ENCODE measurements around the gene ALG12. TPM values are rescaled to one million over a fixed set of nuclear protein-coding genes. Genes with fewer than 3 reads are reported as not detected.
A peak's percentile ranks its signal among the peaks of the same experiment; 100 is the strongest.

Gene ALG12
- total and polyA plus RNA-seq, 2 of the 13 experiments (the other 11 are each of a cell fraction or from before 2014, with no cell fraction given): 7.8 to 15.8 TPM

- peak; percentile 49; the same call in 1 of the 2 replicates for TF ChIP-seq ZNF142 (CRISPR knock-in tag; IDR thresholded peaks at IDR 0.05)
- peak; percentile 98 for TF ChIP-seq RARA (CRISPR knock-in tag; IDR thresholded peaks at IDR 0.05)
- TF ChIP-seq NR2F1 (CRISPR knock-in tag; IDR thresholded peaks at IDR 0.05): peak; percentile 89 to 92
- TF ChIP-seq PCBP1 (IDR thresholded peaks at IDR 0.05; ENCODE audit: borderline replicate concordance, low read depth, low read length): no peak
- peak; percentile 28 for TF ChIP-seq HNRNPLL (IDR thresholded peaks at IDR 0.05; ENCODE audit: low read depth, low read length, poor library complexity, severe bottlenecking)
- TF ChIP-seq ZNF556 (CRISPR knock-in tag; IDR thresholded peaks at IDR 0.05; ENCODE audit: borderline replicate concordance): no peak; the same call in 1 of the 2 replicates
- TF ChIP-seq SIX4 (CRISPR knock-in tag; IDR thresholded peaks at IDR 0.05): peak; percentile 63; the same call in 1 of the 2 replicates
- no peak for TF ChIP-seq FOXA1 (IDR thresholded peaks at IDR 0.05)
- no peak for TF ChIP-seq FOXA1 (CRISPR knock-in tag; IDR thresholded peaks at IDR 0.05)
- no peak for TF ChIP-seq ZNF784 (CRISPR knock-in tag; IDR thresholded peaks at IDR 0.05; ENCODE audit: borderline replicate concordance)
- TF ChIP-seq MXI1 (IDR thresholded peaks at IDR 0.05; ENCODE audit: borderline replicate concordance, low read depth, low read length): peak; percentile 64; the same call in 1 of the 3 replicates
- peak; percentile 93 for TF ChIP-seq ERF (CRISPR knock-in tag; IDR thresholded peaks at IDR 0.05)
- no peak for TF ChIP-seq NFIC (IDR thresholded peaks at IDR 0.05; ENCODE audit: low read length)
- peak; percentile 57 for TF ChIP-seq ZNF574 (CRISPR knock-in tag; IDR thresholded peaks at IDR 0.05)
- TF ChIP-seq ZBTB20 (CRISPR knock-in tag; IDR thresholded peaks at IDR 0.05; ENCODE audit: borderline replicate concordance, low read depth): no peak
- no peak for TF ChIP-seq SMARCE1 (IDR thresholded peaks at IDR 0.05; ENCODE audit: borderline replicate concordance)
- 0 out of 2 replicates have a peak, but pooled peaks have one; percentile 57 for TF ChIP-seq ZNF580 (CRISPR knock-in tag; IDR thresholded peaks at IDR 0.05; ENCODE audit: borderline replicate concordance, low read depth)
- TF ChIP-seq IRF2 (CRISPR knock-in tag; IDR thresholded peaks at IDR 0.05): peak; percentile 59; the same call in 1 of the 2 replicates
- TF ChIP-seq TBX2 (CRISPR knock-in tag; IDR thresholded peaks at IDR 0.05; ENCODE audit: borderline replicate concordance): peak; percentile 85; the same call in 1 of the 2 replicates
These were observed 18.1 kb upstream of the ALG12 start (continued) for GRCh38 chr22:49936018-49936972.
